GM13976 (cell line): ENCODE results near the gene EFHC1.
"Not testable (repeated sequence)": the region's sequence is repeated elsewhere in the genome, so short reads cannot be mapped to it uniquely, and the experiment has no call there.

Experiments
- DNase-seq: peaks from one replicate; pipeline ENCODE4 v3.0.0; 2012; ENCODE audit warnings: low spot score
- CTCF ChIP-seq: IDR thresholded peaks from 2 replicates; pipeline ENCODE4 v1.5.1; 2012; ENCODE audit warnings: borderline replicate concordance, mild to moderate bottlenecking; ENCODE audit not compliant: insufficient read depth; ENCODE audit errors: extremely low read depth, missing control alignments, control extremely low read depth
- in situ Hi-C: fragments of 300-500 bp; cut with MboI; formaldehyde crosslinking; loops from one replicate; pipeline ENCODE4 v1.12.0; 2022; ENCODE audit warnings: low sequenced_read_pairs, mixed read lengths, inconsistent platforms; ENCODE audit not compliant: unreplicated experiment

EFHC1 gene

GRCh38 chr6:52376763-52377162 is 43.4 kb upstream of the EFHC1 start:
- no peak for TF ChIP-seq CTCF
- in situ Hi-C loops: no loop called here
- DNase-seq: no peak

GRCh38 chr6:52377538-52378221 is 42.5 kb upstream of the EFHC1 start:
- DNase-seq: no peak
- in situ Hi-C loops: no loop called here
- TF ChIP-seq CTCF: no peak

- DNase-seq: no peak
- in situ Hi-C loops: no loop called here
- no peak for TF ChIP-seq CTCF
Measured at GRCh38 chr6:52381249-52381648, 38.9 kb upstream of the EFHC1 start.

- DNase-seq: no peak
- no peak for TF ChIP-seq CTCF
- in situ Hi-C loops: no loop called here
Measured at GRCh38 chr6:52384145-52384766, 35.9 kb upstream of the EFHC1 start.

GRCh38 chr6:52385074-52385473 is 35.1 kb upstream of the EFHC1 start:
- no peak for TF ChIP-seq CTCF
- in situ Hi-C loops: no loop called here
- DNase-seq: no peak

- DNase-seq: not testable (repeated sequence)
Measured at GRCh38 chr6:52388119-52388518, 32.0 kb upstream of the EFHC1 start.

GRCh38 chr6:52388790-52389189 is 31.4 kb upstream of the EFHC1 start:
- no peak for TF ChIP-seq CTCF

More at GRCh38 chr6:52388119-52388518, 32.0 kb upstream of the EFHC1 start:
- in situ Hi-C loops: not testable (repeated sequence)

More at GRCh38 chr6:52388790-52389189, 31.4 kb upstream of the EFHC1 start:
- in situ Hi-C loops: no loop called here
- DNase-seq: no peak
